ENCODE data around the gene ZNF134. TPM values are rescaled to one million over a fixed set of nuclear protein-coding genes. Genes with fewer than 3 reads are reported as not detected.

Gene ZNF134
- total and polyA plus RNA-seq, 9 of the 15 experiments (the other 6 are each of a cell fraction or from before 2014, with no cell fraction given), result 1.3 to 10.0 (median 5.7) TPM

GRCh38 chr19:57672466-57672865 lies 58.4 kb downstream of the ZNF134 start:
- no peaks in the 10 kb centered on the region for H3K36me3 ChIP-seq (ENCODE audit: control insufficient read depth, insufficient read depth, low read length)
- TF ChIP-seq NFE2L1 (tag; IDR thresholded peaks at IDR 0.05; ENCODE audit: borderline replicate concordance, low read depth), result no peak
- no peak for TF ChIP-seq PCBP2 (IDR thresholded peaks at IDR 0.05; ENCODE audit: low read depth, low read length, poor library complexity, severe bottlenecking)
- TF ChIP-seq ARID2 (IDR thresholded peaks at IDR 0.05), result no peak
- TF ChIP-seq EHMT2 (IDR thresholded peaks at IDR 0.05), result no peak
- no peak for TF ChIP-seq FOXA3 (CRISPR knock-in tag; conservative IDR thresholded peaks at IDR 0.05 in 1 of 2, IDR thresholded peaks at IDR 0.05 in 1 of 2)
- no peak for TF ChIP-seq TBP (optimal IDR thresholded peaks at IDR 0.05; ENCODE audit: low read depth, low read length)
- no peak for TF ChIP-seq NCOA4 (IDR thresholded peaks at IDR 0.05; ENCODE audit: partially characterized antibody)
- TF ChIP-seq ZBTB7A (IDR thresholded peaks at IDR 0.05; ENCODE audit: borderline replicate concordance, control insufficient read depth, low read depth, low read length), result no peak
- TF ChIP-seq C11orf30 (IDR thresholded peaks at IDR 0.05; ENCODE audit: low read depth), result no peak
- no peak for TF ChIP-seq ZNF239 (CRISPR knock-in tag; IDR thresholded peaks at IDR 0.05)
- TF ChIP-seq SNRNP70 (optimal IDR thresholded peaks at IDR 0.05; ENCODE audit: low read depth, low read length), result no peak
- TF ChIP-seq CBFB (CRISPR knock-in tag; IDR thresholded peaks at IDR 0.05), result no peak
- peaks cover 2 to 4% of the 10 kb centered on the region in 2 experiments; a peak in 4 of 5 replicates for H3K27me3 ChIP-seq (ENCODE audit: control insufficient read depth in 2 of 2, insufficient read depth in 2 of 2, low read length in 2 of 2)
- no peaks in the 10 kb centered on the region for H4K20me1 ChIP-seq (replicated peaks; ENCODE audit: control insufficient read depth, insufficient read depth, low read length)
- no peak overlapping the region for H3K27ac ChIP-seq (ENCODE audit: extremely low read depth, low read depth, low read length)
- no peak overlapping the region for H2AFZ ChIP-seq (ENCODE audit: low read depth, low read length)
- no peak overlapping the region for H3K4me3 ChIP-seq
- no peak overlapping the region for H3K9ac ChIP-seq (ENCODE audit: insufficient read depth in 1 of 2, low read depth in 2 of 2, low read length in 2 of 2)
- no TSS peak for BruUV-seq (replicated peaks)
- H3K79me2 ChIP-seq (ENCODE audit: control insufficient read depth, insufficient read depth, low read length), result no peaks in the 10 kb centered on the region
- no peaks in the 10 kb centered on the region for H3K9me1 ChIP-seq (ENCODE audit: control insufficient read depth, insufficient read depth, low read length)
- no peak for DNase-seq (ENCODE audit: extremely low read depth in 1 of 4, low spot score in 3 of 4)
- no peaks in the 10 kb centered on the region for H3K4me1 ChIP-seq (replicated peaks in 1 of 2; ENCODE audit: control insufficient read depth in 2 of 2, insufficient read depth in 2 of 2, low read length in 2 of 2)
- CTCF ChIA-PET (ENCODE audit: low intra/inter-chr PET ratio), result no interaction called here
- no peak for ATAC-seq
- no peaks in the 10 kb centered on the region for H3K9me3 ChIP-seq (replicated peaks; ENCODE audit: control insufficient read depth, insufficient read depth, low read depth, low read length)
- no peak for FAIRE-seq
- in situ Hi-C loops (cut with MboI) (no loop called here), intact Hi-C loops (cut with micrococcal nuclease) (no loop called here)
- WGBS (ENCODE audit: insufficient coverage, low coverage, missing lambda C conversion rate), result 0% methylated on average over 4 of the region's 4 CpGs
- POLR2A ChIA-PET, result interaction anchor here (0.7 to 1.0 kb wide), 2 partner anchors 9 to 518 kb away, joined by 3 read pairs; partner anchors contain the start of gene ZNF551
- no peak overlapping the region for H3K4me2 ChIP-seq (ENCODE audit: insufficient read depth, low read length)

Other genes with a start within 250 kb of the ZNF134 start
Only the 7 nearest of the 22 such genes appear.
- gene ZNF550, start 54.4 kb upstream of the ZNF134 start, total RNA-seq (2014; rRNA removed), result 3.9 and 5.0 TPM in 2 replicates
- 5.1 and 6.4 TPM in 2 replicates for gene ZNF550, start 54.4 kb upstream of the ZNF134 start, total RNA-seq (2014; rRNA removed; fragmentation: Illumina TruSeq; extraction: Trizol)
- gene ZNF550, start 54.4 kb upstream of the ZNF134 start, total RNA-seq (2015; rRNA removed; fragmentation: Illumina TruSeq; extraction: Trizol), result 3.5 TPM in 2 replicates
- 4.8 and 5.2 TPM in 2 replicates for gene ZNF550, start 54.4 kb upstream of the ZNF134 start, total RNA-seq (2021)
- 11.8 and 12.8 TPM in 2 replicates for gene ZNF550, start 54.4 kb upstream of the ZNF134 start, polyA plus RNA-seq (2011; rRNA removed)
- gene ZNF550, start 54.4 kb upstream of the ZNF134 start, polyA plus RNA-seq (2014; fragmentation: Illumina TruSeq; extraction: Trizol), result 4.4 and 4.6 TPM in 2 replicates
- gene ZNF550, start 54.4 kb upstream of the ZNF134 start, polyA plus RNA-seq (2014; fragmentation: Nextera tagmentation; extraction: Ambion mirVana), result 1 to 10 TPM; 1.6 to 1.7 TPM
- 4.3 and 5.0 TPM in 2 replicates for gene ZNF550, start 54.4 kb upstream of the ZNF134 start, polyA plus RNA-seq (2014; rRNA removed)
- 0.78 and 1.1 TPM in 2 replicates for gene ZNF416, start 35.3 kb upstream of the ZNF134 start, total RNA-seq (2014; rRNA removed)
- 1.2 and 1.6 TPM in 2 replicates for gene ZNF416, start 35.3 kb upstream of the ZNF134 start, total RNA-seq (2014; rRNA removed; fragmentation: Illumina TruSeq; extraction: Trizol)
- gene ZNF416, start 35.3 kb upstream of the ZNF134 start, total RNA-seq (2015; rRNA removed; fragmentation: Illumina TruSeq; extraction: Trizol), result 1.1 and 1.2 TPM in 2 replicates
- 1.3 and 1.6 TPM in 2 replicates for gene ZNF416, start 35.3 kb upstream of the ZNF134 start, total RNA-seq (2021)
- gene ZNF416, start 35.3 kb upstream of the ZNF134 start, polyA plus RNA-seq (2011; rRNA removed), result 1.3 and 2.0 TPM in 2 replicates
- 1.3 and 1.5 TPM in 2 replicates for gene ZNF416, start 35.3 kb upstream of the ZNF134 start, polyA plus RNA-seq (2014; fragmentation: Illumina TruSeq; extraction: Trizol)
- under 1 TPM; 0.20 to 0.27 TPM for gene ZNF416, start 35.3 kb upstream of the ZNF134 start, polyA plus RNA-seq (2014; fragmentation: Nextera tagmentation; extraction: Ambion mirVana)
- gene ZNF416, start 35.3 kb upstream of the ZNF134 start, polyA plus RNA-seq (2014; rRNA removed), result 0.61 and 1.1 TPM in 2 replicates
- gene ZIK1, start 30.1 kb upstream of the ZNF134 start, total RNA-seq (2014; rRNA removed), result 0.14 and 0.69 TPM in 2 replicates
- 0.18 and 0.32 TPM in 2 replicates for gene ZIK1, start 30.1 kb upstream of the ZNF134 start, total RNA-seq (2014; rRNA removed; fragmentation: Illumina TruSeq; extraction: Trizol)
- gene ZIK1, start 30.1 kb upstream of the ZNF134 start, total RNA-seq (2015; rRNA removed; fragmentation: Illumina TruSeq; extraction: Trizol), result 0.15 and 0.25 TPM in 2 replicates
- gene ZIK1, start 30.1 kb upstream of the ZNF134 start, total RNA-seq (2021), result 0.16 and 0.27 TPM in 2 replicates
- 0.20 and 0.42 TPM in 2 replicates for gene ZIK1, start 30.1 kb upstream of the ZNF134 start, polyA plus RNA-seq (2011; rRNA removed)
- gene ZIK1, start 30.1 kb upstream of the ZNF134 start, polyA plus RNA-seq (2014; fragmentation: Illumina TruSeq; extraction: Trizol), result 0.12 and 0.19 TPM in 2 replicates
- under 1 TPM in 1 of 2 experiments, not detected in 1; 0.03 TPM for gene ZIK1, start 30.1 kb upstream of the ZNF134 start, polyA plus RNA-seq (2014; fragmentation: Nextera tagmentation; extraction: Ambion mirVana)
- 0.12 and 0.31 TPM in 2 replicates for gene ZIK1, start 30.1 kb upstream of the ZNF134 start, polyA plus RNA-seq (2014; rRNA removed)
- 3.2 and 5.9 TPM in 2 replicates for gene ZNF530, start 14.4 kb upstream of the ZNF134 start, total RNA-seq (2014; rRNA removed)
- gene ZNF530, start 14.4 kb upstream of the ZNF134 start, total RNA-seq (2014; rRNA removed; fragmentation: Illumina TruSeq; extraction: Trizol), result 4.1 and 5.0 TPM in 2 replicates
- 3.0 and 3.1 TPM in 2 replicates for gene ZNF530, start 14.4 kb upstream of the ZNF134 start, total RNA-seq (2015; rRNA removed; fragmentation: Illumina TruSeq; extraction: Trizol)
- gene ZNF530, start 14.4 kb upstream of the ZNF134 start, total RNA-seq (2021), result 3.5 and 4.0 TPM in 2 replicates
- gene ZNF530, start 14.4 kb upstream of the ZNF134 start, polyA plus RNA-seq (2011; rRNA removed), result 4.2 and 5.0 TPM in 2 replicates
- gene ZNF530, start 14.4 kb upstream of the ZNF134 start, polyA plus RNA-seq (2014; fragmentation: Illumina TruSeq; extraction: Trizol), result 2.6 and 4.1 TPM in 2 replicates
- under 1 TPM; 0.28 to 0.78 TPM for gene ZNF530, start 14.4 kb upstream of the ZNF134 start, polyA plus RNA-seq (2014; fragmentation: Nextera tagmentation; extraction: Ambion mirVana)
- 2.2 and 4.1 TPM in 2 replicates for gene ZNF530, start 14.4 kb upstream of the ZNF134 start, polyA plus RNA-seq (2014; rRNA removed)
- 3.7 and 4.3 TPM in 2 replicates for gene ZNF211, start 18.9 kb downstream of the ZNF134 start, total RNA-seq (2014; rRNA removed)
- gene ZNF211, start 18.9 kb downstream of the ZNF134 start, total RNA-seq (2014; rRNA removed; fragmentation: Illumina TruSeq; extraction: Trizol), result 6.3 and 6.6 TPM in 2 replicates
- gene ZNF211, start 18.9 kb downstream of the ZNF134 start, total RNA-seq (2015; rRNA removed; fragmentation: Illumina TruSeq; extraction: Trizol), result 4.9 and 5.1 TPM in 2 replicates
- 4.1 and 4.2 TPM in 2 replicates for gene ZNF211, start 18.9 kb downstream of the ZNF134 start, total RNA-seq (2021)
- 8.5 and 11.6 TPM in 2 replicates for gene ZNF211, start 18.9 kb downstream of the ZNF134 start, polyA plus RNA-seq (2011; rRNA removed)
- 4.5 and 5.1 TPM in 2 replicates for gene ZNF211, start 18.9 kb downstream of the ZNF134 start, polyA plus RNA-seq (2014; fragmentation: Illumina TruSeq; extraction: Trizol)
- gene ZNF211, start 18.9 kb downstream of the ZNF134 start, polyA plus RNA-seq (2014; fragmentation: Nextera tagmentation; extraction: Ambion mirVana), result 1 to 10 TPM; 1.3 to 1.7 TPM
- 6.6 and 7.8 TPM in 2 replicates for gene ZNF211, start 18.9 kb downstream of the ZNF134 start, polyA plus RNA-seq (2014; rRNA removed)
- gene ZSCAN4, start 54.7 kb downstream of the ZNF134 start, total RNA-seq (2014; rRNA removed), result not detected in 2 replicates
- gene ZSCAN4, start 54.7 kb downstream of the ZNF134 start, total RNA-seq (2014; rRNA removed; fragmentation: Illumina TruSeq; extraction: Trizol), result not detected in 2 replicates
- gene ZSCAN4, start 54.7 kb downstream of the ZNF134 start, total RNA-seq (2015; rRNA removed; fragmentation: Illumina TruSeq; extraction: Trizol), result not detected in 2 replicates
- gene ZSCAN4, start 54.7 kb downstream of the ZNF134 start, total RNA-seq (2021), result not detected in 2 replicates
- gene ZSCAN4, start 54.7 kb downstream of the ZNF134 start, polyA plus RNA-seq (2011; rRNA removed), result not detected in 2 replicates
- gene ZSCAN4, start 54.7 kb downstream of the ZNF134 start, polyA plus RNA-seq (2014; fragmentation: Illumina TruSeq; extraction: Trizol), result not detected in 2 replicates
- gene ZSCAN4, start 54.7 kb downstream of the ZNF134 start, polyA plus RNA-seq (2014; fragmentation: Nextera tagmentation; extraction: Ambion mirVana), result not detected
- gene ZSCAN4, start 54.7 kb downstream of the ZNF134 start, polyA plus RNA-seq (2014; rRNA removed), result not detected in 2 replicates
- 11.2 TPM in 2 replicates for gene ZNF551, start 67.7 kb downstream of the ZNF134 start, total RNA-seq (2014; rRNA removed)
- gene ZNF551, start 67.7 kb downstream of the ZNF134 start, total RNA-seq (2014; rRNA removed; fragmentation: Illumina TruSeq; extraction: Trizol), result 13.3 and 14.1 TPM in 2 replicates
- 10.1 TPM in 2 replicates for gene ZNF551, start 67.7 kb downstream of the ZNF134 start, total RNA-seq (2015; rRNA removed; fragmentation: Illumina TruSeq; extraction: Trizol)
- gene ZNF551, start 67.7 kb downstream of the ZNF134 start, total RNA-seq (2021), result 8.1 and 10.8 TPM in 2 replicates
- 8.1 and 12.4 TPM in 2 replicates for gene ZNF551, start 67.7 kb downstream of the ZNF134 start, polyA plus RNA-seq (2011; rRNA removed)
- gene ZNF551, start 67.7 kb downstream of the ZNF134 start, polyA plus RNA-seq (2014; fragmentation: Illumina TruSeq; extraction: Trizol), result 8.9 and 10.5 TPM in 2 replicates
- 1 to 10 TPM; 2.6 TPM for gene ZNF551, start 67.7 kb downstream of the ZNF134 start, polyA plus RNA-seq (2014; fragmentation: Nextera tagmentation; extraction: Ambion mirVana)
- gene ZNF551, start 67.7 kb downstream of the ZNF134 start, polyA plus RNA-seq (2014; rRNA removed), result 9.6 and 10.2 TPM in 2 replicates